AG10803 (cell line): ENCODE data around the gene PMP22.

Source experiments
- DNase-seq: peaks from one replicate; pipeline ENCODE4 v3.0.0; 2010; ENCODE audit warnings: low read depth
- H3K4me3 ChIP-seq: 2 replicates; pipeline ENCODE4 v1.5.1; 2011; ENCODE audit warnings: mild to moderate bottlenecking, low read length, control low read depth
- TF ChIP-seq, protein P1 (sequence below): conservative IDR thresholded peaks from 2 replicates; pipeline ENCODE4 v1.5.1; 2011; ENCODE audit warnings: mild to moderate bottlenecking, low read length, control low read depth, inconsistent platforms

The PMP22 gene

DNA sequence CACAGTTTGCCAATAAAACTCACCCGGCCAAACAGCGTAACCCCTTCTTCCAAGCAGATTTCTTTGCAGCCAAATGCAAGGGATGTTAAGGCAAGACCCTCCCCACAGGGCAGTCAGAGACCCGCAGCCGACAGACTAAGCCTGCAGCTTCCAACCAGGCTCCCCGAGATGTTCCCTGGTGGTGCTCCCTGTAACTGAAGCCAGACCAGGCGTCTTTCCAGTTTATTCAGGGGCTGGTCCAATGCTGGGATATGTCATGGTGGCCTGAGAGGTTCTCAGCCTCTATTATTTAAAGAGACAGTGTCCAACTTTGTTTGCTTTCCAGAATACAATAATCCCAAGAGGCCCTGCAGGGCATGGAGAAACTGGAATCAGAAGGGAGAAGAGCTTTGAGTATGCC, at the start of gene PMP22:
PMP22 (minus strand) TSS at position 196 of the 400 bp plus-strand sequence. CDS start 4,599 bp downstream, outside the sequence.
- DNase-seq: no peak
- TF ChIP-seq, protein P1, sequence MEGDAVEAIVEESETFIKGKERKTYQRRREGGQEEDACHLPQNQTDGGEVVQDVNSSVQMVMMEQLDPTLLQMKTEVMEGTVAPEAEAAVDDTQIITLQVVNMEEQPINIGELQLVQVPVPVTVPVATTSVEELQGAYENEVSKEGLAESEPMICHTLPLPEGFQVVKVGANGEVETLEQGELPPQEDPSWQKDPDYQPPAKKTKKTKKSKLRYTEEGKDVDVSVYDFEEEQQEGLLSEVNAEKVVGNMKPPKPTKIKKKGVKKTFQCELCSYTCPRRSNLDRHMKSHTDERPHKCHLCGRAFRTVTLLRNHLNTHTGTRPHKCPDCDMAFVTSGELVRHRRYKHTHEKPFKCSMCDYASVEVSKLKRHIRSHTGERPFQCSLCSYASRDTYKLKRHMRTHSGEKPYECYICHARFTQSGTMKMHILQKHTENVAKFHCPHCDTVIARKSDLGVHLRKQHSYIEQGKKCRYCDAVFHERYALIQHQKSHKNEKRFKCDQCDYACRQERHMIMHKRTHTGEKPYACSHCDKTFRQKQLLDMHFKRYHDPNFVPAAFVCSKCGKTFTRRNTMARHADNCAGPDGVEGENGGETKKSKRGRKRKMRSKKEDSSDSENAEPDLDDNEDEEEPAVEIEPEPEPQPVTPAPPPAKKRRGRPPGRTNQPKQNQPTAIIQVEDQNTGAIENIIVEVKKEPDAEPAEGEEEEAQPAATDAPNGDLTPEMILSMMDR: peak; percentile 21; the same call in 1 of the 2 replicates
- H3K4me3 ChIP-seq: peak within 1 kb of the TSS; percentile 35

DNA sequence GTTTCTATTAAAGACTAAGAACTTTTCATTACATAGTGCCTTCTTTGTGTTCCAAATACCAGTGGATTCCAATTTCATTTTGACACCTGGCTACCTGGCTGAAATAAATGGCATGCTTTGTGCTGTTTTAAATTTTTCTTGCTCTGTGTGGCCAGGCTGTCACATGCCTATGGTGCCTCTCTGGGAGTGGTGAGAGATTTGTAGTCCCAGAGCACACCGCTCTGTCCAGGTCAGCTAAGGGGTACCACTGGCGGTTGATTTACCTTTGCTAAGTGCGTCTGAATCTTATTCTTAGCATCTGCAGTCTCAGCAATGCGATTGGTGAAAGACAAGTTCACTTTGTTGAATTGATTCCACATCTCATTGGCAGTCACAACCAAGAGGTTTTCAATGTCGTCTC, 46.9 kb upstream of the PMP22 start:
- TF ChIP-seq, protein P1: no peak
- no peak for DNase-seq
- no peak overlapping the region for H3K4me3 ChIP-seq

- H3K4me3 ChIP-seq: no peak overlapping the region
- DNase-seq: no peak
- TF ChIP-seq, protein P1: no peak
These were observed 44.7 kb upstream of the PMP22 start for GRCh38 chr17:15309793-15310192.

- TF ChIP-seq, protein P1: no peak
- DNase-seq: no peak
- no peak overlapping the region for H3K4me3 ChIP-seq
These were observed 44.1 kb upstream of the PMP22 start for GRCh38 chr17:15309236-15309635.

DNA sequence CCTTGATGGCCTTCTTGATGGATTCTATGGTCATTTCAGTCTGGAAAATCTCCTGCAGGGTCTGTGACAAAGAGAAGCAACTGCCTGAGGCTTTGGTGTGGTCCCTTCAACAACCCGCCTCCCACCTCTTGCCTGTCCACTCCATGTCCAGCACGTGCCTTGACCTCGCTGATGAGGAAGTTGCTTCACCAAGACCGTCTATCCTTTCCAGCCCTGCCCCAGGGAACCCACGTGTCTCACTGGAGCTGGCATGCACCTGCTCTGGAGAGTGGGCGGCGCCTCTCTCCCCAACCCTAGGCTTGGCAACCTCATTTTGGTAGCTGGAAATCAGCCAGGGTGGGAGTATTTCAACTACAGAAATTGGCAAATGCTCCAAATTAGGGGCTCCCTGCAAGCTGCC, 43.6 kb upstream of the PMP22 start:
- TF ChIP-seq, protein P1: no peak
- DNase-seq: no peak
- no peak overlapping the region for H3K4me3 ChIP-seq

GRCh38 chr17:15307710-15308111, 42.6 kb upstream of the PMP22 start:
- TF ChIP-seq, protein P1: no peak
- DNase-seq: peak; percentile 35
- no peak overlapping the region for H3K4me3 ChIP-seq

GRCh38 chr17:15303851-15304250, 38.7 kb upstream of the PMP22 start:
- no peak for DNase-seq
- TF ChIP-seq, protein P1: no peak
- H3K4me3 ChIP-seq: no peak overlapping the region
